Measurements from ENCODE around the gene STK10.

GRCh38 chr5:172046593-172046992 is 141.4 kb downstream of the STK10 start:
- TF ChIP-seq CTCF (IDR thresholded peaks at IDR 0.05): no peak
- no peak for TF ChIP-seq POLR2A (IDR thresholded peaks at IDR 0.05)
